Fibroblast of peridontal ligament (primary cell): Measurements from ENCODE around the gene LIMCH1.
A peak's percentile ranks its signal among the peaks of the same experiment; 100 is the strongest.
"Not testable (repeated sequence)": the region's sequence is repeated elsewhere in the genome, so short reads cannot be mapped to it uniquely, and the experiment has no call there.

Experiments used
- DNase-seq: peaks from one replicate; pipeline ENCODE4 v3.0.0-alpha.2; 2010; ENCODE audit errors: extremely low read depth

Gene LIMCH1

DNA sequence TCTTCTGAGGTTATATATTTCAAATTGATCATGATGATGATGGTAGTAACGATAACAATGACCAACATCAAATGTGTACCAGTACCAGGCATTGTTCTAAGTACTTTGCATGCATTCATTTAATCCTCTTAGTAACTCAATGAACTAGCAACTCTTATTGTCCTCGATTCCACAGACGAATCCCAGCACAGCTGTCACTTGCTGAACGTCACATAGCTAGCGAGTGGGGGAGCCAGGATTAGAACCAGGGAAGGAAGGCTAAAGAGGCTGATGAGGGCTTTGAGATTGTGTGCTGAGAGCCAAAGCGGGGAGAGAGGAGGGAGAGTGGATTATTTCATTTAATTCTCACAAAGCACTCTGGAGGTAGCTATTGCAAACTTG, 106.9 kb downstream of the LIMCH1 start:
- no peak for DNase-seq

DNA sequence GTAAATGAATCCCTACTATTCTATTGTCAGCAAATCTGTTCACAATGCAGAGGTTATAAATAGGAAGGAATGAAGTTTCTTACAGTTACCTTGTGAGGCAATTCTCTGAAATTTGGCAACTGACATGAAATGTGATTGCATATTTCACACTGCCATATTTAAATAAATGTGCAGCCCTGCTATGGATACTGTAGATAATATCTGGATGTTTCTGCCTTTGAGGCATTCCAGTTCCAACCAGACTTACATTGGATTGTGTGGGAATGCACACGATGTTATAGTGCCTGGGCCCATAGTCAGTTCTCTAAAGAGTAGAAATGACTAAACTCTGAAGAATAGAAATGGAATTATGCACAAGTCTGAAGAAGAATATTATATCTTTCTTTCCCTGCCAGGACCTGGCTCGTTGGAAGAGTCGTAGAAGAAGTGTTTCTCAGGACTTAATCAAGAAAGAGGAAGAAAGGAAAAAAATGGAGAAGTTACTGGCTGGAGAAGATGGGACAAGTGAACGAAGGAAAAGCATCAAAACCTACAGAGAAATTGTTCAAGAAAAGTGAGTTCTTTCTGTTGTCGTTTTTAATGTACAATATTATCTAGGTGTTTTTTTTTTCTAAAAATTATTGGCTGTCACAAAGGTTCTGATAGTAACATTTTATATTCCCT, 107.9 kb downstream of the LIMCH1 start:
- no peak for DNase-seq

GRCh38 chr4:41646862-41647261, 108.9 kb downstream of the LIMCH1 start:
- DNase-seq: no peak

GRCh38 chr4:41647383-41647782, 109.4 kb downstream of the LIMCH1 start:
- no peak for DNase-seq

GRCh38 chr4:41651150-41651549, 113.2 kb downstream of the LIMCH1 start:
- not testable (repeated sequence) for DNase-seq

DNA sequence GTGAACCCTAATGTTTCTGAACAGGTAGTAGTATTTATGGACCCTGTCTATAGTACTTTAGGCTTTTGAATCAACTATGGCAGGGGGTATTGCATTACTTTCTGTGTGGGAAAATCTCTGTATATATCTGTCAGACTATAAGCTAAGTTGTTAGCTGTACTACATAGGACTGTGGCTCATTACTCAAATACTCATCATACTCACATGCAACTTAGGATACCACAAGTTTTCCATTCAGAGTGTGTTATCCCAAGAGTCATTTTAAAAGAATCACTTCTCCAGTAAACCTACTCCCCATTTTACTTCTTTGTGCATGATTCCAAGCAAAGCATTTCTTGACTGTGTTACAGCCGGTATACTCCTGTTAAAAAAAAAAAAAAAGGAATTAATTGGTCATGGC, 115.0 kb downstream of the LIMCH1 start:
- DNase-seq: no peak

GRCh38 chr4:41653523-41653922, 115.6 kb downstream of the LIMCH1 start:
- DNase-seq: no peak

- no peak for DNase-seq
Observed at GRCh38 chr4:41655177-41655576, 117.2 kb downstream of the LIMCH1 start.

- DNase-seq: no peak
Observed at GRCh38 chr4:41656106-41656505, 118.1 kb downstream of the LIMCH1 start.

DNA sequence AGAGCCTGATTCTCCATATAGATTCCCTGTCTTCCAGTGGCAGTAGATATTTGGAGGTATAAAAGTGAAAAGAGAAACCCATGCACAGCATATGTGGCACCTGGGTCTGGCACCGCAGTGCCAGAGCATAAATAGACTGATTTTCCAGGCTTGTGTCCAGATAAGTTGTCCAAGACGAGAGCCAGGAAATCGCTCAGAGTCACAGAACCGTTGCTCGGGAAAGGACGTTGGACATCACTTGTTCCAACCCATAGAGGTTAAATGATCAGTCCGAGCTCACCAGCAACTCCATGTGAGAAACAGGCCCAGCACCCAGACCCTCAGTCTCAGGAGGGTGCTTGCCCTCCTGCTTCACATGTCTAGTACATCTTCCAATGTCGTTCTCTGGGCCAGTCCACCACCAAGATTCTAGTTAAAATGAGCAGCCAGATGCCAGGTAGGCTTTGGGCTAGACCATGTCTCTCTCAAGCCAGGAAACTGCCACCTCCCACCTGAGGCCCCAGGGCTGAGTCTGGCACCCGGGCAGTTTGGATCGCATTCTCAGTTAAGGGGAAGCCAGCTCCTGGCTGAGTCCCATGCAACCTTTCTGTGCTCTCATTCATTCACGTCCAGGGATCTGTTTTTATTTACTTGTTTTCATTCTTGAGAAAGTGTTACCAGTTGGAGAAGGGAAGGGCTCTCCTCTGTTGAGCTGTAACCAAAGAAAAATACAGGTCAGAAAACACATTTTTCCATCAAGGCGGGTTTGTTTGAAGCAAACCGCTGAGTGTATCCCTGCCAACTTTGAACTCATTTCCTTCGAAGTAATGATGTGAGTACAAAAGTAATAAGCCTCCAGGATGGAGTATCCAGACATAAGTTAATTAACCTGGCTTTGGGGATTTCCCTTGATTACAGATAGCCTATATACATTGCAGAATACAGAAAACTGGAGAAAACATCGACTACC, 118.9 kb downstream of the LIMCH1 start:
- DNase-seq: no peak

GRCh38 chr4:41657561-41657960, 119.6 kb downstream of the LIMCH1 start:
- DNase-seq: no peak

GRCh38 chr4:41658163-41658562, 120.2 kb downstream of the LIMCH1 start:
- no peak for DNase-seq

DNA sequence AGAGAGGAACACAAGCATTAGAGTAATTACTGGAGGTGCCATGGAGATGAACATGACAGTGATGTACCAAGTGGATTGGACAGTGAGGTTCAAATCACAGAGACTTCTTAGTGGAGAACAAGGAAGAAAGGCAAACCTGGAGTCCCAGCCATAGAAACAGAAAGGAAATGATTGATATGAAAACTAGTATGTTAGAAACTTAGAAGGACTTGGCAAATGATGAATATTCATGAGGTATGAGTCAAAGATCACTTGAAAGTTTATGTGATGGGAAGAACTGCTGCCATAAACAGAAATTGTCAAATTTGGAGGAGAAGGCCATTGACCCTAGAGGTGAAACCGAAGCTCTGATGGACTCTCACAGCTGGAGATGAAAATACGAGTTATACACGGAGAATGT, 122.4 kb downstream of the LIMCH1 start:
- DNase-seq: no peak

- peak; percentile 65 for DNase-seq
Observed at GRCh38 chr4:41661442-41662076, 123.6 kb downstream of the LIMCH1 start.

DNA sequence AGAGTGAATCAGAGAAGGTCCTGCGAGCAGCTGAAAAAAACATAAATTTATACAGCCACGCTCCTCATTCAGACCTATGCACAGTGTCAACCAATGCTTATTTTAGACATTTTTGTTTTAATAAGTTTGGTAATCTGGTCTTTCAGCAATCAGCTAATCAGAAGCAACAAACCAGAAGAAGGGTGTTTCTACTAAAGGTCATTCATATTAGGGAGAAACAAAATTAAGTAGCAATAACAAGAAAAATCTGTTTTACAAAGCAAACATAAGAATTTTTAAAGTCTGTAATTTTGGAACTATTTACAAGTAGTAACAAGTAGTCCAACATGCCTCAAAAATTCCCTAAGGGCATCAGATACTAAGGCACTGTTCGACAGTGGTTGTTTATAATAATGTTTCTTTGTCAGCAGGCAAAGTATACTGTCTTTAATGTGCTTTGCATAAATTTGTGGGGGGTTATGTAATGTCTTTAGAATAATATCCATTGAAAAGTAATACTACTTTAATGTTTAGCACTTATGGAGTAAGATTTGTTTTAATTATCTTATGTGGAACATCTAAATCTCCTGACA, 127.8 kb downstream of the LIMCH1 start:
- no peak for DNase-seq

- DNase-seq: no peak
Observed at GRCh38 chr4:41668024-41668423, 130.1 kb downstream of the LIMCH1 start.

- DNase-seq: no peak
Observed at GRCh38 chr4:41670530-41670929, 132.6 kb downstream of the LIMCH1 start.

DNA sequence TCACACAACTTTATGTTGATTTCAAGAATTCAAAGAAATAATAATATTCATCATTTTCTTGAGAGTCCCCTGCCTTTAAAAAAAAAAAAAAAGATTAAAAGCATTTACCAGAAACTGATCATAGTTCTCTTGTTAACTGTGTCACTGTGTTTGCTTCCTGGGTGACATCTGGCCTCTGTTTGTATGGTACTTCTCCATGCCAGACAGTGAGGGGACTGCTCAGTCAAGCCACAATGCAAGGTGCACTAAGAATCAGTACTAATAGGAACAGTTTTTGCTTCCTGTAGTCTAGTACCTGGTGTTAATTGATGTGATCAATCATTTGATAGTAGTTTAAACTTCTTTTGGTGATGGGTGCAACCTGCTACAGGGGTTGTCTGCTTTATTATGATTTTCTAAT, 133.0 kb downstream of the LIMCH1 start:
- DNase-seq: no peak

DNA sequence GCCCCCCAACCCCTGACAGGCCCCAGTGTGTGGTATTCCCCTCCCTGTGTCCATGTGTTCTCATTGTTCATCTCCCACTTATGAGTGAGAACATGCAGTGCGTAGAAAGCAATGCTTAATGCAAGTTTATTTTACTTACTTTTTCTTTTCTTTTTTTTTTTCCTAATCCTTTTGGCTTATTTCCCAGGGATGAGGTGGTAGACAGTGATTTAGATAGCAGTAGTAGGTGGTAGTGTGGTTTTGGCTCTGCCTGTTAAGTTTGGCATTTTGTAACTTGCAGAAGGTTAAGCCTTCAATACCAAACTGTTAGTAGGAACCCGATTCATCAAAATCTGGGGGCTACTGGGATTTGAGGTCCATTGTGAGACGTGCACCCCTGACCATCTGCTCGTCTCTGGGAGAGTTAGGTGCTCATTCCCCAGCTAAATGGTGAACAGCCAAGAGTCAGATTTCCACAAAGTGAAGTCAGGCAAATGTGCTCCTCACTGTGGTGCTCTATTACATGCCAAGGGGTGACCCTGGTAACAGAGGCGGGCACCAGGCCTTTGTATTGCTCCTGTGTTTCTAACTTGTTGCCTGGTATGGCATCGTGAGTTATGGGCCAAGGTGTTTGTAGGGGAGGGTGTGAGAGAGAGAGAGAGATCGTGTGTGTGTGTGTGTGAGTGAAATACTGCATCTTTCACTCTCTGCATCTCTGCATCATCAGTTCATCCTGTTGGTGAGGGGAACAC, 140.3 kb downstream of the LIMCH1 start:
- no peak for DNase-seq

DNA sequence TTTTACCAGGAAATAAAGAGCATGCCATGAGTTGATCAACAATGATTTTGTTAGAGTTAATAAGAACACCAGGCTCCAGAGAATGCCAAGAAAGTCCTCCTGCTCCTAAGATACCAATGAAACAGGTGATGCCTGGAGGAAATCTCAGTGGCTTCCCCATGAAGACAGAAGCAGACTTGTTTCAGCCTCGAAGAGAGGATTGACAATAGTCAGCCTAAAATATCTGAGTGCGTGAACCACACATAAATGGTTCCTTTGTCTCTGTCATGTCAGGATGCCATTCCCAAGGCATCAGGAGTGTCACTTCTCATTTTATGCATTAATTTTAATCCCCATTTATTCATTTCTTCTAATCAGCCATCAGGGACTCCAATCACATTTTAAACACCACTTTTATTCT, 141.0 kb downstream of the LIMCH1 start:
- DNase-seq: no peak

- no peak for DNase-seq
Observed at GRCh38 chr4:41679991-41680390, 142.0 kb downstream of the LIMCH1 start.

GRCh38 chr4:41681054-41681453, 143.1 kb downstream of the LIMCH1 start:
- no peak for DNase-seq
